HepG2 (cell line): ENCODE data around the gene ZNF816. TPM values are rescaled to one million over a fixed set of nuclear protein-coding genes. Genes with fewer than 3 reads are reported as not detected.

Experiments used
- KDM6A ChIP-seq: IDR thresholded peaks from 2 replicates; pipeline ENCODE4 v1.6.1; 2016; ENCODE audit warnings: low read depth
- SALL1 ChIP-seq: sonication (generic); formaldehyde crosslinking; IDR thresholded peaks from 2 replicates; pipeline ENCODE4 v1.8.0; 2022; ENCODE audit warnings: mild to moderate bottlenecking, missing genetic modification reagents
- ZNF383 ChIP-seq: sonication (generic); formaldehyde crosslinking; IDR thresholded peaks from 2 replicates; pipeline ENCODE4 v1.4.0; 2020; ENCODE audit warnings: missing genetic modification reagents, mild to moderate bottlenecking, borderline replicate concordance
- ZNF629 ChIP-seq: sonication (generic); formaldehyde crosslinking; conservative IDR thresholded peaks from 2 replicates; pipeline ENCODE4 v1.5.0; 2020; ENCODE audit warnings: missing genetic modification reagents
- ZNF737 ChIP-seq: sonication (generic); formaldehyde crosslinking; IDR thresholded peaks from 2 replicates; pipeline ENCODE4 v1.5.0; 2020; ENCODE audit warnings: missing genetic modification reagents, mild to moderate bottlenecking, borderline replicate concordance
- polyA plus RNA-seq, 8 experiments: library from polyadenylated mRNA; depleted of rRNA in 3 of 8; stranded (reverse) in 7 of 8; unstranded in 1 of 8; fragments of >200 nt; fragmentation: Illumina TruSeq in 4 of 8; extraction: Trizol in 4 of 8; gene quantifications; 2 replicates each; pipeline versions ENCODE4 v1.2.1 to v1.2.3, GENCODE V29; 2011 to 2016; ENCODE audit warnings: low read depth in 4 of 8, missing spikeins in 1 of 8, mixed read lengths in 1 of 8; ENCODE audit not compliant: insufficient read depth in 1 of 8
- total RNA-seq, 5 experiments: library from RNA; depleted of rRNA; stranded (reverse); fragments of >200 nt; fragmentation: Illumina TruSeq; extraction: Trizol; gene quantifications; 2 replicates each; pipeline ENCODE4 v1.2.3, GENCODE V29; 2016; ENCODE audit warnings: low read depth in 1 of 5
- TF ChIP-seq, protein P1 (sequence below): sonication (generic); formaldehyde crosslinking; IDR thresholded peaks from 2 replicates; pipeline ENCODE4 v1.4.0; 2020; ENCODE audit warnings: mild to moderate bottlenecking, missing genetic modification reagents, borderline replicate concordance
- TF ChIP-seq, protein P2 (sequence below): fragments of 450-650 bp; IDR thresholded peaks from 2 replicates; pipeline ENCODE4 v1.6.1; 2016
- TF ChIP-seq, protein P3 (sequence below), 2 experiments: sonication (generic) in 1 of 2; formaldehyde crosslinking in 1 of 2; IDR thresholded peaks; 2 replicates each; pipeline versions ENCODE4 v1.4.0 to v1.6.1; 2018 to 2020; ENCODE audit warnings: missing genetic modification reagents in 2 of 2, borderline replicate concordance in 1 of 2, low read depth in 1 of 2, mild to moderate bottlenecking in 1 of 2, missing biosample characterization in 1 of 2
- TF ChIP-seq, protein P4 (sequence below): sonication (generic); formaldehyde crosslinking; conservative IDR thresholded peaks from 2 replicates; pipeline ENCODE4 v1.4.0; 2020; ENCODE audit warnings: mild to moderate bottlenecking, missing genetic modification reagents, moderate library complexity
- TF ChIP-seq, protein P5 (sequence below): sonication (generic); formaldehyde crosslinking; IDR thresholded peaks from 2 replicates; pipeline ENCODE4 v1.4.0; 2020; ENCODE audit warnings: low read depth, missing genetic modification reagents

The ZNF816 gene
- total and polyA plus RNA-seq, 2 of the 13 experiments (the other 11 are each of a cell fraction or from before 2014, with no cell fraction given), result 5.2 to 14.1 TPM

DNA sequence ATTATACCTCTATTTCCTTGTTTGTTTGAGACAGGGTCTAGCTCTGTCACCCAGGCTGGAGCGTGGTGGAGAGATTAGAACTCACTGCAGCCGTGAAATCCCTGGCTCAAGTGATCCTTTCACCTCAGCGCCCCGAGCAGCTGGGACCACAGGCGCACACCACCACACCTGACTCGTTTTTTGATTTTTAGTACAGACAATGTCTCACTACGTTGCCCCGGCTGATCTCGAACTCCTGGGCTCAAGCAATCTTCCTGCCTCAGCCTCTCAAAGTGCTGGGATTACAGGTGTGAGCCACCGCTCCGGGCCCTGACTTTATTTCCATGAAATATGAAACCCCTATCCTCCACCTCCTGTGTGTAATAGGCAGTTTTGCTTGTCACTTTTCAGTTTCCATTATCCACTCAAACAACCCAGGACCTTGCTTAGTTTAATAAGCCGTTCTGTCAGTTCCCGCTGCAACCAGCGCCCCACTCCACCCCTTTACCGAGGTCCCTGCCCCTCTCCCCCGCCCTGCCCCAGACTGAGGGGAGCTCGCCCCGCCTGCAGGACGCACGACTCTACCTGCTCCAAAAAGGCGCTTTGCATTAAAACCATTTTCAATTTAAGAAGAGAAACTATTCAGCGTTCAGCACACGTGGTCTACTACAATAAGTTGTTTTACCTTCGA lies 16.9 kb downstream of the ZNF816 start (continued):
- TF ChIP-seq, protein P1, sequence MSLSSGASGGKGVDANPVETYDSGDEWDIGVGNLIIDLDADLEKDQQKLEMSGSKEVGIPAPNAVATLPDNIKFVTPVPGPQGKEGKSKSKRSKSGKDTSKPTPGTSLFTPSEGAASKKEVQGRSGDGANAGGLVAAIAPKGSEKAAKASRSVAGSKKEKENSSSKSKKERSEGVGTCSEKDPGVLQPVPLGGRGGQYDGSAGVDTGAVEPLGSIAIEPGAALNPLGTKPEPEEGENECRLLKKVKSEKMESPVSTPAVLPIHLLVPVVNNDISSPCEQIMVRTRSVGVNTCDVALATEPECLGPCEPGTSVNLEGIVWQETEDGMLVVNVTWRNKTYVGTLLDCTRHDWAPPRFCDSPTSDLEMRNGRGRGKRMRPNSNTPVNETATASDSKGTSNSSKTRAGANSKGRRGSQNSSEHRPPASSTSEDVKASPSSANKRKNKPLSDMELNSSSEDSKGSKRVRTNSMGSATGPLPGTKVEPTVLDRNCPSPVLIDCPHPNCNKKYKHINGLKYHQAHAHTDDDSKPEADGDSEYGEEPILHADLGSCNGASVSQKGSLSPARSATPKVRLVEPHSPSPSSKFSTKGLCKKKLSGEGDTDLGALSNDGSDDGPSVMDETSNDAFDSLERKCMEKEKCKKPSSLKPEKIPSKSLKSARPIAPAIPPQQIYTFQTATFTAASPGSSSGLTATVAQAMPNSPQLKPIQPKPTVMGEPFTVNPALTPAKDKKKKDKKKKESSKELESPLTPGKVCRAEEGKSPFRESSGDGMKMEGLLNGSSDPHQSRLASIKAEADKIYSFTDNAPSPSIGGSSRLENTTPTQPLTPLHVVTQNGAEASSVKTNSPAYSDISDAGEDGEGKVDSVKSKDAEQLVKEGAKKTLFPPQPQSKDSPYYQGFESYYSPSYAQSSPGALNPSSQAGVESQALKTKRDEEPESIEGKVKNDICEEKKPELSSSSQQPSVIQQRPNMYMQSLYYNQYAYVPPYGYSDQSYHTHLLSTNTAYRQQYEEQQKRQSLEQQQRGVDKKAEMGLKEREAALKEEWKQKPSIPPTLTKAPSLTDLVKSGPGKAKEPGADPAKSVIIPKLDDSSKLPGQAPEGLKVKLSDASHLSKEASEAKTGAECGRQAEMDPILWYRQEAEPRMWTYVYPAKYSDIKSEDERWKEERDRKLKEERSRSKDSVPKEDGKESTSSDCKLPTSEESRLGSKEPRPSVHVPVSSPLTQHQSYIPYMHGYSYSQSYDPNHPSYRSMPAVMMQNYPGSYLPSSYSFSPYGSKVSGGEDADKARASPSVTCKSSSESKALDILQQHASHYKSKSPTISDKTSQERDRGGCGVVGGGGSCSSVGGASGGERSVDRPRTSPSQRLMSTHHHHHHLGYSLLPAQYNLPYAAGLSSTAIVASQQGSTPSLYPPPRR (CRISPR knock-in tag), result 0 out of 2 replicates have a peak, but pooled peaks have one; percentile 4
- TF ChIP-seq, protein P2, sequence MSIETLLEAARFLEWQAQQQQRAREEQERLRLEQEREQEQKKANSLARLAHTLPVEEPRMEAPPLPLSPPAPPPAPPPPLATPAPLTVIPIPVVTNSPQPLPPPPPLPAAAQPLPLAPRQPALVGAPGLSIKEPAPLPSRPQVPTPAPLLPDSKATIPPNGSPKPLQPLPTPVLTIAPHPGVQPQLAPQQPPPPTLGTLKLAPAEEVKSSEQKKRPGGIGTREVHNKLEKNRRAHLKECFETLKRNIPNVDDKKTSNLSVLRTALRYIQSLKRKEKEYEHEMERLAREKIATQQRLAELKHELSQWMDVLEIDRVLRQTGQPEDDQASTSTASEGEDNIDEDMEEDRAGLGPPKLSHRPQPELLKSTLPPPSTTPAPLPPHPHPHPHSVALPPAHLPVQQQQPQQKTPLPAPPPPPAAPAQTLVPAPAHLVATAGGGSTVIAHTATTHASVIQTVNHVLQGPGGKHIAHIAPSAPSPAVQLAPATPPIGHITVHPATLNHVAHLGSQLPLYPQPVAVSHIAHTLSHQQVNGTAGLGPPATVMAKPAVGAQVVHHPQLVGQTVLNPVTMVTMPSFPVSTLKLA, result no peak
- TF ChIP-seq, protein P3, sequence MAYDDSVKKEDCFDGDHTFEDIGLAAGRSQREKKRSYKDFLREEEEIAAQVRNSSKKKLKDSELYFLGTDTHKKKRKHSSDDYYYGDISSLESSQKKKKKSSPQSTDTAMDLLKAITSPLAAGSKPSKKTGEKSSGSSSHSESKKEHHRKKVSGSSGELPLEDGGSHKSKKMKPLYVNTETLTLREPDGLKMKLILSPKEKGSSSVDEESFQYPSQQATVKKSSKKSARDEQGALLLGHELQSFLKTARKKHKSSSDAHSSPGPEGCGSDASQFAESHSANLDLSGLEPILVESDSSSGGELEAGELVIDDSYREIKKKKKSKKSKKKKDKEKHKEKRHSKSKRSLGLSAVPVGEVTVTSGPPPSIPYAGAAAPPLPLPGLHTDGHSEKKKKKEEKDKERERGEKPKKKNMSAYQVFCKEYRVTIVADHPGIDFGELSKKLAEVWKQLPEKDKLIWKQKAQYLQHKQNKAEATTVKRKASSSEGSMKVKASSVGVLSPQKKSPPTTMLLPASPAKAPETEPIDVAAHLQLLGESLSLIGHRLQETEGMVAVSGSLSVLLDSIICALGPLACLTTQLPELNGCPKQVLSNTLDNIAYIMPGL (CRISPR knock-in tag; IDR thresholded peaks at IDR 0.05; ENCODE audit: borderline replicate concordance in 1 of 2, low read depth in 1 of 2), result 0 out of 4 replicates have a peak, but pooled peaks of 1 of the 2 experiments have one; percentile 11
- TF ChIP-seq KDM6A (CRISPR knock-in tag) (no peak), ZNF383 (no peak), ZNF737 (CRISPR knock-in tag) (no peak), ZNF629 (CRISPR knock-in tag) (no peak), SALL1 (CRISPR knock-in tag) (no peak)
- TF ChIP-seq, protein P4, sequence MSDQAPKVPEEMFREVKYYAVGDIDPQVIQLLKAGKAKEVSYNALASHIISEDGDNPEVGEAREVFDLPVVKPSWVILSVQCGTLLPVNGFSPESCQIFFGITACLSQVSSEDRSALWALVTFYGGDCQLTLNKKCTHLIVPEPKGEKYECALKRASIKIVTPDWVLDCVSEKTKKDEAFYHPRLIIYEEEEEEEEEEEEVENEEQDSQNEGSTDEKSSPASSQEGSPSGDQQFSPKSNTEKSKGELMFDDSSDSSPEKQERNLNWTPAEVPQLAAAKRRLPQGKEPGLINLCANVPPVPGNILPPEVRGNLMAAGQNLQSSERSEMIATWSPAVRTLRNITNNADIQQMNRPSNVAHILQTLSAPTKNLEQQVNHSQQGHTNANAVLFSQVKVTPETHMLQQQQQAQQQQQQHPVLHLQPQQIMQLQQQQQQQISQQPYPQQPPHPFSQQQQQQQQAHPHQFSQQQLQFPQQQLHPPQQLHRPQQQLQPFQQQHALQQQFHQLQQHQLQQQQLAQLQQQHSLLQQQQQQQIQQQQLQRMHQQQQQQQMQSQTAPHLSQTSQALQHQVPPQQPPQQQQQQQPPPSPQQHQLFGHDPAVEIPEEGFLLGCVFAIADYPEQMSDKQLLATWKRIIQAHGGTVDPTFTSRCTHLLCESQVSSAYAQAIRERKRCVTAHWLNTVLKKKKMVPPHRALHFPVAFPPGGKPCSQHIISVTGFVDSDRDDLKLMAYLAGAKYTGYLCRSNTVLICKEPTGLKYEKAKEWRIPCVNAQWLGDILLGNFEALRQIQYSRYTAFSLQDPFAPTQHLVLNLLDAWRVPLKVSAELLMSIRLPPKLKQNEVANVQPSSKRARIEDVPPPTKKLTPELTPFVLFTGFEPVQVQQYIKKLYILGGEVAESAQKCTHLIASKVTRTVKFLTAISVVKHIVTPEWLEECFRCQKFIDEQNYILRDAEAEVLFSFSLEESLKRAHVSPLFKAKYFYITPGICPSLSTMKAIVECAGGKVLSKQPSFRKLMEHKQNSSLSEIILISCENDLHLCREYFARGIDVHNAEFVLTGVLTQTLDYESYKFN (CRISPR knock-in tag), result no peak
- TF ChIP-seq, protein P5, sequence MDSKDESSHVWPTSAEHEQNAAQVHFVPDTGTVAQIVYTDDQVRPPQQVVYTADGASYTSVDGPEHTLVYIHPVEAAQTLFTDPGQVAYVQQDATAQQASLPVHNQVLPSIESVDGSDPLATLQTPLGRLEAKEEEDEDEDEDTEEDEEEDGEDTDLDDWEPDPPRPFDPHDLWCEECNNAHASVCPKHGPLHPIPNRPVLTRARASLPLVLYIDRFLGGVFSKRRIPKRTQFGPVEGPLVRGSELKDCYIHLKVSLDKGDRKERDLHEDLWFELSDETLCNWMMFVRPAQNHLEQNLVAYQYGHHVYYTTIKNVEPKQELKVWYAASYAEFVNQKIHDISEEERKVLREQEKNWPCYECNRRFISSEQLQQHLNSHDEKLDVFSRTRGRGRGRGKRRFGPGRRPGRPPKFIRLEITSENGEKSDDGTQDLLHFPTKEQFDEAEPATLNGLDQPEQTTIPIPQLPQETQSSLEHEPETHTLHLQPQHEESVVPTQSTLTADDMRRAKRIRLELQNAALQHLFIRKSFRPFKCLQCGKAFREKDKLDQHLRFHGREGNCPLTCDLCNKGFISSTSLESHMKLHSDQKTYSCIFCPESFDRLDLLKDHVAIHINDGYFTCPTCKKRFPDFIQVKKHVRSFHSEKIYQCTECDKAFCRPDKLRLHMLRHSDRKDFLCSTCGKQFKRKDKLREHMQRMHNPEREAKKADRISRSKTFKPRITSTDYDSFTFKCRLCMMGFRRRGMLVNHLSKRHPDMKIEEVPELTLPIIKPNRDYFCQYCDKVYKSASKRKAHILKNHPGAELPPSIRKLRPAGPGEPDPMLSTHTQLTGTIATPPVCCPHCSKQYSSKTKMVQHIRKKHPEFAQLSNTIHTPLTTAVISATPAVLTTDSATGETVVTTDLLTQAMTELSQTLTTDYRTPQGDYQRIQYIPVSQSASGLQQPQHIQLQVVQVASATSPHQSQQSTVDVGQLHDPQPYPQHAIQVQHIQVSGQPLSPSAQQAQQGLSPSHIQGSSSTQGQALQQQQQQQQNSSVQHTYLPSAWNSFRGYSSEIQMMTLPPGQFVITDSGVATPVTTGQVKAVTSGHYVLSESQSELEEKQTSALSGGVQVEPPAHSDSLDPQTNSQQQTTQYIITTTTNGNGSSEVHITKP, result no peak
